HG03108 (cell line): Measurements from ENCODE around the gene TSHZ1.
A peak's percentile ranks its signal among the peaks of the same experiment; 100 is the strongest.

Experiments used
- ATAC-seq: cut with Tn5 transposase; IDR thresholded peaks from one replicate; pipeline ENCODE4 v1.9.1; 2021; ENCODE audit warnings: moderate library complexity; ENCODE audit not compliant: unreplicated experiment

Gene TSHZ1

GRCh38 chr18:75246721-75247610, 36.4 kb downstream of the TSHZ1 start:
- no peak for ATAC-seq

- ATAC-seq, result no peak
Observed at GRCh38 chr18:75247611-75248421, 37.2 kb downstream of the TSHZ1 start.

- ATAC-seq, result no peak
Observed at GRCh38 chr18:75248426-75249174, 38.0 kb downstream of the TSHZ1 start.

- ATAC-seq, result no peak
Observed at GRCh38 chr18:75249175-75249518, 38.5 kb downstream of the TSHZ1 start.

GRCh38 chr18:75249672-75250470, 39.3 kb downstream of the TSHZ1 start:
- ATAC-seq, result no peak

- no peak for ATAC-seq
Observed at GRCh38 chr18:75250471-75250821, 39.8 kb downstream of the TSHZ1 start.

GRCh38 chr18:75251466-75251865, 40.9 kb downstream of the TSHZ1 start:
- no peak for ATAC-seq

- ATAC-seq, result no peak
Observed at GRCh38 chr18:75252136-75252535, 41.5 kb downstream of the TSHZ1 start.

GRCh38 chr18:75253043-75253442, 42.4 kb downstream of the TSHZ1 start:
- no peak for ATAC-seq

- no peak for ATAC-seq
Observed at GRCh38 chr18:75253784-75254183, 43.2 kb downstream of the TSHZ1 start.

- no peak for ATAC-seq
Observed at GRCh38 chr18:75255094-75255493, 44.5 kb downstream of the TSHZ1 start.

GRCh38 chr18:75256376-75256775, 45.8 kb downstream of the TSHZ1 start:
- ATAC-seq, result no peak

GRCh38 chr18:75257605-75258004, 47.0 kb downstream of the TSHZ1 start:
- no peak for ATAC-seq

GRCh38 chr18:75261430-75262223, 51.0 kb downstream of the TSHZ1 start:
- ATAC-seq, result peak; percentile 83

GRCh38 chr18:75262511-75262910, 51.9 kb downstream of the TSHZ1 start:
- ATAC-seq, result no peak

GRCh38 chr18:75264195-75264594, 53.6 kb downstream of the TSHZ1 start:
- ATAC-seq, result no peak

- no peak for ATAC-seq
Observed at GRCh38 chr18:75264926-75265597, 54.5 kb downstream of the TSHZ1 start.

- no peak for ATAC-seq
Observed at GRCh38 chr18:75265872-75266271, 55.3 kb downstream of the TSHZ1 start.

GRCh38 chr18:75267643-75268363, 57.2 kb downstream of the TSHZ1 start:
- peak; percentile 97 for ATAC-seq
